NCI-H1417 (cell line): ENCODE results near the gene HEMGN.
"Not testable (repeated sequence)": the region's sequence is repeated elsewhere in the genome, so short reads cannot be mapped to it uniquely, and the experiment has no call there.

Experiments used
- DNase-seq, 3 experiments: peaks; one replicate each; lab custom pipeline; 2025; lab: John Stamatoyannopoulos, UW

Gene HEMGN

DNA sequence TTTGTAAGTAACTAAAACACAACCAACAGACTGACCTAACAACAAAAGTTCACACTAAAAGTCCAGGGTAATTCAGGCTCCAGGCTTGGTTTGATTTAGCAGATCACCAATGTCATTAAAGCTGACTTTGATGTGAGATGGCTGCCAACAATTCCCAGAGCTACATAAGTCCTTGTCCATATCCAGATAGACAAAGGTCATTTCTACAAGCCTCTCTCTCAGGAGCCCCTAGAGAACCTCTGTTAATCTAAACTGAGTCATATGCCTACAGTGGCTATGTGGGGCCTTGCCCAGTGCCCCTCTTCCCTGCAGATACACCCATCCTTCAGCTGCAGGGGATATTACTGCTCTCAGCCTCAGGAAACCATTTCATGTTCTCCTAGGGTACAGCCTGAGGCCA is 26.9 kb upstream of the HEMGN start:
- no peak for DNase-seq

DNA sequence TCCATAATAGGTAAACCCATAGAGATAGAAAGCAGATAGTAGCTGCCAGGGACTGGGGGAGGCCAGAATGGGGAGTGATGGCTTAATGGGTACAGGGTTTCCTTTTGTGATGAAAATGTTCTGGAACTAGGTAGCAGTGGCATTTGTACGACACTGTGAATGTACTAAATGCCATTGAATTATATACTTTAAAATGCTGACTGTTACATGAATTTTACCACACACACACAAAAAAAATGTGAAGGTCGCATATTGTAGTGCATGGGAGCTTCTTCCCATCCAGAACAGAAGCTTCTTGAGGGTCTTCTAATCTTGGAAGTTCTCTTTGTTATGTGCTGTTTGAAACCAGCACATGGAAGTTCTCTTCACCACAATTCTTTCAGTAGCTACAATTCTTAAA is 25.3 kb upstream of the HEMGN start:
- no peak for DNase-seq

DNA sequence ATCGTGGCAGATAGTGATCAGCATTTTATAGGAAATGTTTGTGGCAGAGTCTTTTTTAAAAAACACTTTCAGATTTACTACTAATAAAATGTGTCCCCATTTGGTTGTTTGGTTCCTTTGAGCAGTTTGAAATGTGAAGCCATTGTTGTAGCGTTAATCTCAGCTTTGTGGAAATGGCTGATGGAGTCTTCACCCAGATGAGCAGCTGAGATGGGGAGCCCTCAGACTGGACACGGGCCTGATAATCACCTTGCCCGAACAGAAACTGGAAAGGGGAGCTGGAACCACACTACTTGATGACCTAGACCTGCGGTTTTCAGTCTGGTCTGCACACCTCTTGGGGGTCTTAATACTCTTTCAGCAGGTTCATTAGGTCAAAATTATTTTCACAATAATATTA is 24.6 kb upstream of the HEMGN start:
- DNase-seq, result no peak

DNA sequence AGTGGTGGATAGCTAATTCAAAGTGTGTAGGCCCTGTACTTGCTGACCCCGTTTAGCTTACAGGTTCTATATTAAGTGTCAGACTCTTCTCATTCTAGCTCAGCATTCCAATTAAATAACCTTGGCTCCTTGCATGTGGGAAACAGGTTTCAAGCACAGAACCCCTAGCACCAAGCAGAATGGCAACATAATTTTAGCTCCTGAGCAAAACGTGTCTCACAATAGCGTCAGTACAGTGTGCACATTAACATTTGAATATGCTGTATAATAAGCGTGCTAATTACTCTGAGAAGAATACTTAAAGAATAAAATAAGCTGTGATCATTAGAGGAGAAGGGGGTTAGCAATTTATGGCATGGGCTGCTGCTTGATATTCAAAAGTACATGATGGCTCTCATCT is 24.2 kb upstream of the HEMGN start:
- no peak for DNase-seq

DNA sequence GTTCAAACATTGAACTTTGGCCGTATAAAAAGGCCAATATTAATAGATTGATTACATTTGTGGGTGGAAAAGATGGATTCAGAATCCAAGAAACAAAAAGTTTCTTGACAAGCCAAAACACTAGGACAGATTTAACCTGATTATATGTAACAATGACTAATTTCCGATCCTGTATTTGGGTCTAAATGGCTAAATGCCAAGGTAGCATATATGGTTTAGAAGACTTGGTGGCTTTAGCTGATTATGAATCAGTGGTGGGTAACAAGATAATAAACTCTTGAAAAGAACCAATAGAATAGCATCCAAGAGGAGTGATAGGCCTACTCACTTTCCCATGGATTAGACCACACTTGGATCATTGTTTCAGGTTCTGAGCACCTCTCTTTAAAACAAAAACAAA is 23.4 kb upstream of the HEMGN start:
- DNase-seq, result no peak

DNA sequence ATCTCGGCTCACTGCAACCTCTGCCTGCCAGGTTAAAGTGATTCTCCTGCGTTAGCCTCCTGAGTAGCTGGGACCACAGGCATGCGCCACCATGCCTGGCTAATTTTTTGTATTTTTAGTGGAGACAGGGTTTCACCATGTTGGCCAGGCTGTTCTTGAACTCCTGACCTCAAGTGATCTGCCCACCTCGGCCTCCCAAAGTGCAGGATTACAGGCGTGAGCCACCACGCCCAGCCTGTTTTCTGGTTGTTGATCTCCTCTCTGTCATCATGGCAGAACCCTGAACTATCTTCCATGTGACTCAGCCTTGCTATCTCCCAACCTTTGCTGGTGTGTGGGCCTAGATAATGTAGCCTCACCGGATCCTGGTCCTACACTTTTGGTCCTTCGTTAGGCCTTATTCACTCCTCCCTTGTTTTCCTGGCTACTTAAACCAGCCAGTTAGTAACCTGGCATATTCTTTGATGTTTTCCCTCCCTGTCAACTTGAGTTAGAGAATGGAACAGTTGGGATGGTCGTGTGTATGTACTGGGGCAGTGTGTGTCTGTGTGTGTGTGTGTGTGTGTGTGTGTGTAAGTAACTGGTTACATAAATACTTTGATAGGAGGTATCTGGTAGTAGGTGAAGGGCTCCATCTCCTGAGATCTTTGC is 22.8 kb upstream of the HEMGN start:
- not testable (repeated sequence) for DNase-seq

DNA sequence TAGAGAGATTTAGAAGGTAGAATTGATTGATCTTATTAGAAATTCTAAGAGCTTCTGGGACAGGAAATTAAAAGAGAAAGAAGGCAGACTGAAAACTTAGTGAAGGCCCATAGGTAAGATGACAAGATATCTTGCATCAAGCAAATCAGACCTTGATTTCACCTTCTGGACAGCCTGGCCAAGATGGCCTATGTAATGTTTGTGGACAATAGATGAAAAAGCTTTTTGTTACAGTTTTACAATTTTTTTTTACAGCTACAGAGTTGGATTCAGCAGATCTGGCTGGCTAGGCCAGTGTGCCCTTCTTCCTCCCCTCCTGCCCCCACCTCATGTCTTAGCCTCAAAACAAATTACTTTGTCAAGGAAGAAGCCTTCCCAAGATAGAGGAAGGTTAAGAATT is 21.6 kb upstream of the HEMGN start:
- no peak for DNase-seq

DNA sequence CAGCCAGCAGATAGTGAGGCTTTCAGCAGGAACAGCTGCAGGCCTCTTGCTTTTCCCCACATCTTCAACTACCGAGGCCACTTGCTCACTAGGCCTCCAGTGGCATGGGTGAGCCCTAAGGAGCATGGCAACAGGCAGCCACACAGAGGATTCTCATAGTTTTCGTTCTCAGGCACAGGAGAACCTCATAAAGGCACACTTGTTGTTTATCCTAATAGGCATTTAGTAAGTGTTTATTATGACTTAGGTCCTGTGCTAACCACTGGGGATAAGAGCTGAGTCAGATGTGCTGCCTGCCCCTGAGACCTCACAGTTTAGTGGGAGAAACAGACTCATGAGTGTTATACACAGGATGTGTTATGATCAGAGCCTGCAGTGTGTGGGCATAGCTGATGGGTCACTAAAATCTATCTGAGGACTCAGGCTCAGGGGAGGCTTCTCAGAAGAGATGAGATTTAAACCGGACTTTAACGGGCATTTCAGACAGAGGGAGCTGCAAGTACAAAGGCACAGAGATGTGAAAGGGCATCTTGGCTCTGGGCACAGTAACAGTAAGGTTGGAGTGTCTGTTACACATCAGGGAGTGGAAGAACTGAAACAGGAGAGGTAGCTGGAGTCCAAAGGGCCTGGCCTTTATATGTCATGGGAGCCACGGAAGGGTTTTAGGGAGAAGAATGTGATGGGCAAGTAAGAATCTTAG is 21.0 kb upstream of the HEMGN start:
- no peak for DNase-seq

DNA sequence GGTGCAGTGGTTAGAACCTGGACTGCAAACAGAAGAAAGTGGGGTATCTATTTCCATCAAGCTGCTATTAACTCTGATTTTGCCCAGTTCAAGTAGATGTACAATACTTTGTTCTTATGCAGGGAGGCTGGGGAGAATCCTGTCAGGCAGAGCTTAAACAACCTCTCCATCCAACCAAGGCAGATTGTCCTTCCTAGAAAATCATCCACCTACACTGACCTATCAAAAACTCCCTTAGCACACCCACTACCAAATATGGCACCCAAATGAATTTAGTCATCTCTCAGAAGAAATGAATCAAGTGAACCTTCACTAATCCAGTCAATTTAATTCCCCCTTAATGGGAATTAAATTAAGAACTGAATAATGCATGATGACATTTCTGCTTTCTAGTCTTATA is 18.4 kb upstream of the HEMGN start:
- no peak for DNase-seq

DNA sequence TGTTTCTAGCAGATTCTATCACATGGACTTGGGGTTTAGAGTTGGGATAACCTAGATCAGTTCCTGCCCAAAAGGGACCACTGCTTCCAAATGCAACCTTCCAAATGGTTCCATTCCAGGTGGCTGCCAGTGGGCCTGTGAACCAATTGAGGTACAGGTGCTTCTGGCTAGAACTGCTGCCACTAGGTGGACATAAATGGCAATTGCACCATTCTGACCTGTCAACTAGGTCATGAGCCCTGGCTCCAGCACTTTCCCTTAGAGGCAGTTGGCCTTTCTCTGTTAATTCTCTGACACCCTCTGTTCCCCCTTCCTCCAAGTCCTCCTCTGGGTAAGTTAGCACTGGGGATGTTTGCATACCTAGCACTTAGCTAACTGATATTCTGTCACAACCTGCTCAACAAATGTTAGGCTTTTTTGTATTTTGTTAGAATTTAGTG is 16.6 kb upstream of the HEMGN start:
- DNase-seq, result peak in 2 of 3 experiments; percentile 74 to 89

DNA sequence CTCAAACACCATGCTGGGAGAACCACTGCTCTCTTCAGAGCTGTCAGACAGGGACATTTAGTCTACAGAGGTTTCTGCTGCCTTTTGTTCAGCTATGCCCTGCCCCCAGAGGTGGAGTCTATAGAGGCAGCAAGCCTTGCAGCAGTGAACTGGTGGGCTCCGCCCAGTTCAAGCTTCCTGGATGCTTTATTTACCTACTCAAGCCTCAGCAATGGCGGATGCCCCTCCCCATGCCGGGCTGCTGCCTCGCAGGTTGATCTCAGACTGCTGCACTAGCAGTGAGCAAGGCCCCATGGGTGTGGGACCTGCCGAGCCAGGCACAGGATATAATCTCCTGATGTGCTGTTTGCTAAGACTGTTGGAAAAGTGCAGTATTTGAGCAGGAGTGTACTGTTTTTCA is 12.9 kb upstream of the HEMGN start:
- peak in 1 of 3 experiments; percentile 23 for DNase-seq

DNA sequence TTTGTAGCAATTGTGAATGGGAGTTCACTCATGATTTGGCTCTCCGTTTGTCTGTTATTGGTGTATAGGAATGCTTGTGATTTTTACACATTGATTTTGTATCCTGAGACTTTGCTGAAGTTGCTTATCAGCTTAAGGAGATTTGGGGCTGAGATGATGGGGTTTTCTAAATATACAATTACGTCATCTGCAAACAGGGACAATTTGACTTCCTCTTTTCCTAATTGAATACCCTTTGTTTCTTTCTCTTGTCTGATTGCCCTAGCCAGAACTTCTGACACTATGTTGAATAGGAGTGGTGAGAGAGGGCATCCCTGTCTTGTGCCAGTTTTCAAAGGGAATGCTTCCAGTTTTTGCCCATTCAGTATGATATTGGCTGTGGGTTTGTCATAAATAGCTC is 9.1 kb upstream of the HEMGN start:
- not testable (repeated sequence) for DNase-seq

DNA sequence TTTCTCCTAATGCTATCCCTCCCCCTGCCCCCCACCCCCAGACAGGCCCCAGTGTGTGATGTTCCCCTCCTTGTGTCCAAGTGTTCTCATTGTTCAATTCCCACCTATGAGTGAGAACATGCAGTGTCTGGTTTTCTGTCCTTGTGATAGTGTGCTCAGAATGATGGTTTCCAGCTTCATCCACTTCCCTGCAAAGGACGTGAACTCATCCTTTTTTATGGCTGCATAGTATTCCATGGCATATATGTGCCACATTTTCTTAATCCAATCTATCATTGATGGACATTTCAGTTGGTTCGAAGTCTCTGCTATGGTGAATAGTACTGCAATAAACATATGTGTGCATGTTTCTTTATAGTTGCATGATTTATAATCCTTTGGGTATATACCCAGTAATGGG is 7.5 kb upstream of the HEMGN start:
- not testable (repeated sequence) for DNase-seq

DNA sequence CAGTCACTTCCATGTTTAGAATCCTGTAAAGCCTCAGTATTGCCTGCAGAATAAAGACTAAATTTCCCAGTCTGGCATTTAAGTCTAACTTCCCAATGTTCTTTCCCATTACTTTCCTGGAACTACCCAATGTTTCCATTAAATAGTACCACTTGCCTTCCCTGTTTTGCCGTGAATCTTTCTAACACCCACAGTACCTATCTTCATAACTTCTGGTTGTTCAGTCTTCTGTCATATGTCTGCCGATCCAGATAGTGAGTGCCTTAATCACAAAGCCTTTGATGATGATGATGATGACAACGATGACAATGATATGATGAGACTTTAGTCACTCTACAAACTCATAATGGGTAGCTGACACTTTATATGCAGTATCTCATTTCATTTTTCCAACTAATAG is 6.6 kb upstream of the HEMGN start:
- DNase-seq, result no peak

DNA sequence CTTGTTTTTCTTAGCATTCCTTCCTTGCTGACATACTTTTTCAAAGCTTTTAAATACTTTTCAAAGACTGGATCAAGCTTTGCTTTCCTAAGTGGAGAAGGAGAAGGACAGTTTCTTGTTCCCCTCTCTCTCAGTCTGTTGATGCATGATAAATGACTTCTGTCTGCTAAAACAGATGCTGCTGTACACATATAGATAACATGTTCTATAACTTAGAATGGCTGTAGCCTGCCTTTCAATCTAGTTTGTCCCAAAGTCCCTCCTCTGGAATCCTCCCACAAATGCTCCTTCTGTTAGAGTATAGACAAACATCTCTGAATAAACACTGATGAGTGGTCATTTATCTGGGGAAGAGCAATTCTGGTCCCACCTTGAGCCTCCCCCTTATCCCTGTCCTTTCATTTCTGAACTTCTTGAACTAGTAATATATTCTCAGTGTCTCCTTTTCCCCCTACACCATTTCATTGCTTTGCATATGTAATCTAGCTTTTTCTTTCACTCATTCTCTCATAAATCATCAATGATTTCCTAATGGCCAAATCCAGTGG is 5.4 kb upstream of the HEMGN start:
- DNase-seq, result no peak

DNA sequence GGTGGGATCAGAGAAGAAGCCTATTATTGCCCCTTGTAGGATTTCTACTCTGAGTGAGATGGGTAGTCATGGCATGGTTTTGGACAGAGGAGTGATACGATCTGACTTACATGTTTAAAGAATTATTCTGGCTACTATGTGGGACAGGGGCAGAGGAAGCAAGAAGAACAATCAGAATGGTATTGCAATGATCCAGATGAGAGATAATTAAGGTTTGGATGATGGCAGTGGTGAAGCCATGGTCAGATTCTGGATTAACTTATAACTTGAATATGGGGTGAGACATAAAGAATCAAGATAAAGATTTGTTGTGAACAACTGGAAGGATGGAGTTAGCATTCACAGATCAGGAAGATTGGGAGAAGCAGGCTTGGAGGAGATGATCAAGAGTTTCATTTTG is 3.4 kb upstream of the HEMGN start:
- no peak for DNase-seq

DNA sequence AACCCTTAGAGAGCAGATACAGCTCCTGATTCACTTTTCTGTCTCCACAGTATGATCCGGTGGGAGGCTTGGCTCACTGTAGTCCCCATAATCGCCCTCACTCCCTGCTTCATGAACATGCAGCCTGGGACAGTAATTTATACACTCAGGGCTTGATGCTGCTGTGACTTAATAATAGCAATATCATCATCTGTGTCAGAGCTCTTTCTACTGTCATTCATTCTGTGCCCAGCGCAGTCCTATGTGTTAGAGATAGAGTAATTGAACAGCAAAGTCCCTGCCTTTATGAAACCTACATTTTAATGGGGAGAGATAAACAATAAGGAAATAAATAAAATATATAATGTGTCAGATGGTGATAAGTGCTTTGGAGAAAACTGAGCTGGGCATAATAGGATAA is 2.8 kb upstream of the HEMGN start:
- DNase-seq, result no peak

DNA sequence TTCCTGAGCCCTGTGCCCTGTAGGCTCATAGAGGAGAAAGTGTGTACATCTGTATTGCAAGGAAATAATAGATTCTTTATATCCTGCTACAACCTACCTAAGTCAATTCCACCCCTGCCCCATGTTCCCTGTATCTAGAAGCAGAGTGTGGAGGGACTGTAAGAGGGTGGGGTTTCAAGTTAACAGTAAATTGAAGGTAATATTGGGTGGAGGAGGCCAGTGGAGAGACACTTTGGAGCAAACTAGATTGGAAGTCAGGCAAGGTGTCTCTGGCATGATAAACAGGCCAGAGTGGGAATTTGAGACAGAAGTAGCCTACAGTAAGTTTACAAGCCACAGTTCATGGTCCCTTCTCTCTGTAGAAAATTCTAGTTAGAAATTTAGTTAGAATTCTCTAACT is 2.3 kb upstream of the HEMGN start:
- DNase-seq, result no peak

DNA sequence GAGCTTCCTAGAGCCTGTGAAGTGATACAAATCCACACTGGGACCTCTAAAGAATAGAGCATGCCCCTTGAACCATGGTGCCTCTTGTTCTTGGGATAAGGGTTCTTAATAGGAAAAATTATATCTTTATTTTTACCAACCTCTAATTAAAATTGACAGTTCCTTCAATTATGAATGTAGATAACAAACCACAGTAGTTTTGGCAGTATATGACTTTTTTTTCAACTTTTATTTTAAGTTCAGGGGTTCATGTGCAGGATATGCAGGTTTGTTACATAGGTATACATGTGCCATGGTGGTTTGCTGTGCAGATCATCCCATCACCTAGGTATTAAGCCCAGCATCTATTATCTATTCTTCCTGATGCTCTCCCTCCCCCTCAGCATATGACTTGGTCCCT is 974 bp downstream of the HEMGN start:
- DNase-seq, result no peak

DNA sequence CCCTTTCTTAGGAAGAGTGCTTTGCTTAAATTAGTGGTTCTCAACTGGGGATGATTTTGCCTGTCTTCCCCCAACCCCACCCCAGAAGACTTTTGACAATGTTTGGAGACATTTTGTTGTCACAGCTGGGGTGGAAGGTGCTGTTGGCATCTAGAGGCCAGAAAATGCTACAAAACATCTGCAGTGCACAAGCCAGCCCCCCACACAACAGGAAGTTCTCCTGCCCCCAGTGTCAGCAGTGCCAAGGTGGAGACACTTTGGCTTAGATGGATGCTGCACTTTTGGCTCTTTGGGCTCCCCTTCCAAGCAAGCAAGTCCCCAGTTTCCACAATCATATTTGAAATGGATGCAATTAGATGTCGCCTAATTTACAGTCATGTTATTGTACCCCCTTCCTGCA is 2.7 kb downstream of the HEMGN start:
- DNase-seq, result peak in 2 of 3 experiments; percentile 76 to 78

DNA sequence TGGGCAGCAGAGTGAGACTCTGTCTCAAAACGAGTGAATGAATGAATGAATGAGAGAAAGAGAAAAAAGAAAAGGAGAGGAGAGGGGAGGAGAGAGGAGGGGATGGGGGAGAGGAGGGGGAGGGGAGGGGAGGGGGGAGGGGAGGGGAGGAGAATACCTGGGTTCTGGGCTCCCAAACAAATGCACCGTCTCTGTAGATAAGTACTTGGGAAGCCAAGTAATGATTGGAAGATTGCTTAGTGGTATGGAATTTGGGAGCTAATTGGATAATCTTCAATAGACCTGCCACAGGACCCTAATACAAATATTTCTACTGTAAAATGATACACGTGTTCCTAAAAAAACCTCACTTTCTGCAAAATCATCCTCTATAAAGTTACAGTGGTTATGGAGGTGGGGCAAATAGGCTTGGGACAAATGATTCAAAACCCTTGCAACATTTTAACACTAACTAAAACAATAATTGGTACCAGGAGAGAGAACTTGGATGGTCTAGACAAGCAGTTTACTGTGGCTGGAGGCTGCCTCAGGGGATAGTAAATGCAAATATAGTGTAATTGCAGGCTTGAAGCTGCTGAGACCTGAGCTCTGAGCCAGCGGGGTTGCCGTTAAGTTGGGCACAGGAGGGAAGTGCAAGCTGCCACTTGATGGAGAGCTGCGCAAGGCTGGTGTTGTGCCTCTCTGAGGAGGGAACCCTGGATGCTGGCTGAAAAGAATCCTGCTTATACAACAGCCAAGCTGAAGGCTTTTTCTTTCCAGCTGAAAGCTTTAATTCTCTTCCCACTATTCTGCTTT is 3.5 kb downstream of the HEMGN start:
- DNase-seq, result peak in 2 of 3 experiments; percentile 89 to 97

DNA sequence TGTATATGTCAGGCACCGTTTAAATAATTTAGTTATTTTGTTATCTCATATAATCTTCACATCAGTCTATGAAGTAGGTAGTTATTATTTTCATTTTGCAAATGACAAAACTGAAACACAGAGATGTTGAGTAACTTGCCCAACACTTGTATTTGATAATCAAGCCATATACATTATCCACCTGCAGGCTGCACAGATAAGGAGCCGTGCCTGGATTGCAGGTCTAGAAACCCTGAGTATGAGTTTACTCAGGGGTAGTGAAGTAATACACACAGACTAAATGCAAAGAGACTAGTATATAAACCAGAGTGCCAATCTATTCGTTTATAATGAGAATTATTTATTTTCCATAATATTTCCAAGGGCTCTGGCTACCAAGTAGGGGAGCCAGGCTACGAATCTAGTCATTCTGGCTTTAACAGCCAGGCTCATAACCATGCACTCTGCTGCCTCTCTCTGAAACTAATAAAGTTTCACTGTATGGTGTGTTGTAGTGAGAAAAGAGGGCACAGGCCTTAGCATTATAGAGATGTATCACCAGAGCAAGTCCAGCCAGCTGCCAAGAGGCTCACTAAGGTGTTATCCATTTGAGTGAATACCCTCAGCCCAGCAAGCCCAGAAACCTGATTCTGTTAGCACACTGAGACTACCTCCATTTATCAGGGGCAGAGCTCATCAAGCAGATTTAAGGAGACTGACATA is 4.5 kb downstream of the HEMGN start:
- no peak for DNase-seq
